Neural cell (in vitro differentiated cells): ENCODE results near the gene SWSAP1. TPM values are rescaled to one million over a fixed set of nuclear protein-coding genes. Genes with fewer than 3 reads are reported as not detected.

Experiments
- H2AFZ ChIP-seq: fragments of 200-600, 300-800 bp; sonication (generic), shearing (Covaris generic); 2 replicates; pipeline ENCODE4 v1.6.0; 2014; ENCODE audit warnings: low read depth, mild to moderate bottlenecking, antibody characterized with exemption, low read length, moderate library complexity
- H3F3A ChIP-seq: fragments of 200-600 bp; shearing (Covaris generic); 2 replicates; pipeline ENCODE4 v1.6.1; 2016; ENCODE audit warnings: mild to moderate bottlenecking, moderate library complexity, mixed read lengths, antibody characterized with exemption, low read length; ENCODE audit not compliant: insufficient read depth, poor library complexity, severe bottlenecking
- H3K27ac ChIP-seq: fragments of 200-600, 300-800 bp; sonication (generic), shearing (Covaris generic); 2 replicates; pipeline ENCODE4 v1.5.1; 2014; ENCODE audit warnings: mild to moderate bottlenecking, low read length, moderate library complexity
- H3K27me3 ChIP-seq: fragments of 300-800, 200-600 bp; sonication (generic), shearing (Covaris generic); 2 replicates; pipeline ENCODE4 v1.6.0; 2014; ENCODE audit warnings: mild to moderate bottlenecking, low read depth, low read length, moderate library complexity; ENCODE audit not compliant: insufficient read depth
- H3K36me3 ChIP-seq: fragments of 300-800, 200-600 bp; sonication (generic), shearing (Covaris generic); 2 replicates; pipeline ENCODE4 v1.5.1; 2014; ENCODE audit warnings: mild to moderate bottlenecking, antibody characterized with exemption, low read length, moderate library complexity; ENCODE audit not compliant: insufficient read depth
- H3K4me2 ChIP-seq: fragments of 300-800, 200-600 bp; sonication (generic), shearing (Covaris generic); 2 replicates; pipeline ENCODE4 v1.6.0; 2014; ENCODE audit warnings: mild to moderate bottlenecking, low read length
- H3K4me3 ChIP-seq: fragments of 300-800, 200-600 bp; sonication (generic), shearing (Covaris generic); 2 replicates; pipeline ENCODE4 v1.5.1; 2014; ENCODE audit warnings: mild to moderate bottlenecking, low read length, moderate library complexity
- H3K79me2 ChIP-seq: fragments of 200-600 bp; shearing (Covaris generic); replicated peaks from 2 replicates; pipeline ENCODE4 v1.6.0; 2014; ENCODE audit warnings: mild to moderate bottlenecking, low read length, moderate library complexity; ENCODE audit not compliant: insufficient read depth
- H3K9ac ChIP-seq: fragments of 300-800, 200-600 bp; sonication (generic), shearing (Covaris generic); 2 replicates; pipeline ENCODE4 v1.6.1; 2016; ENCODE audit warnings: mild to moderate bottlenecking, low read length, mixed read lengths
- H3K9me2 ChIP-seq: fragments of 200-600 bp; shearing (Covaris generic); 2 replicates; pipeline ENCODE4 v1.6.1; 2016; ENCODE audit warnings: mild to moderate bottlenecking, low read length, mixed read lengths; ENCODE audit not compliant: insufficient read depth
- H3K9me3 ChIP-seq: fragments of 200-600, 300-800 bp; sonication (generic), shearing (Covaris generic); 2 replicates; pipeline ENCODE4 v1.6.1; 2016; ENCODE audit warnings: mild to moderate bottlenecking, mixed run types, low read length, moderate library complexity, mixed read lengths
- H4K20me1 ChIP-seq: fragments of 200-600 bp; shearing (Covaris generic); 2 replicates; pipeline ENCODE4 v1.6.1; 2016; ENCODE audit warnings: mild to moderate bottlenecking, mixed run types; ENCODE audit not compliant: insufficient read depth
- CTCF ChIP-seq: fragments of 450-650 bp; IDR thresholded peaks from 2 replicates; pipeline ENCODE4 v1.5.1; 2014; ENCODE audit warnings: antibody characterized with exemption, mild to moderate bottlenecking, moderate library complexity; ENCODE audit not compliant: poor library complexity, severe bottlenecking
- EZH2 ChIP-seq: fragments of 200-600, 300-800 bp; shearing (Covaris generic), sonication (generic); IDR thresholded peaks from 2 replicates; pipeline ENCODE4 v1.6.1; 2014; ENCODE audit warnings: antibody characterized with exemption, low read length, borderline replicate concordance, mild to moderate bottlenecking; ENCODE audit not compliant: insufficient read depth, poor library complexity, severe bottlenecking
- MXI1 ChIP-seq: fragments of 450-650 bp; conservative IDR thresholded peaks from 2 replicates; pipeline ENCODE4 v1.6.1; 2014; ENCODE audit warnings: antibody characterized with exemption, mild to moderate bottlenecking; ENCODE audit not compliant: poor library complexity, severe bottlenecking
- POLR2AphosphoS5 ChIP-seq: IDR thresholded peaks from 2 replicates; pipeline ENCODE4 v1.6.1; 2012
- RAD21 ChIP-seq: fragments of 450-650 bp; conservative IDR thresholded peaks from 2 replicates; pipeline ENCODE4 v1.6.1; 2014; ENCODE audit warnings: antibody characterized with exemption, mild to moderate bottlenecking, moderate library complexity
- REST ChIP-seq: IDR thresholded peaks from 2 replicates; pipeline ENCODE4 v1.6.1; 2012; ENCODE audit warnings: borderline replicate concordance
- SMC3 ChIP-seq: fragments of 450-650 bp; conservative IDR thresholded peaks from 2 replicates; pipeline ENCODE4 v1.6.1; 2014; ENCODE audit warnings: antibody characterized with exemption, mild to moderate bottlenecking, moderate library complexity; ENCODE audit not compliant: poor library complexity
- TAF1 ChIP-seq: IDR thresholded peaks from 2 replicates; pipeline ENCODE4 v1.6.1; 2012; ENCODE audit warnings: low read depth
- polyA plus RNA-seq: library from polyadenylated mRNA; depleted of rRNA; stranded (reverse); fragments of >200 nt; gene quantifications from 2 replicates; pipeline ENCODE4 v1.2.3, GENCODE V29; 2014

SWSAP1 gene
- polyA plus RNA-seq, 1 donor from 2014 or later, result 2.4 TPM

- Histone ChIP-seq H3K79me2 (no peaks in the 10 kb centered on the region), H3K27ac (peak overlapping the region; percentile 100), H3K27me3 (no peaks in the 10 kb centered on the region), H3K4me2 (peak overlapping the region; percentile 93), H3K4me3 (peak overlapping the region; percentile 71), H3K9me2 (no peaks in the 10 kb centered on the region), H2AFZ (peak overlapping the region; percentile 65), H3F3A (peaks cover 9% of the 10 kb centered on the region), H3K9me3 (no peaks in the 10 kb centered on the region), H3K9ac (peak overlapping the region; percentile 94), H3K36me3 (no peaks in the 10 kb centered on the region), H4K20me1 (no peaks in the 10 kb centered on the region)
- TF ChIP-seq TAF1 (peak; percentile 25), RAD21 (no peak), MXI1 (no peak), REST (peak; percentile 32), POLR2AphosphoS5 (no peak), CTCF (no peak)
Measured at GRCh38 chr19:11373885-11374432, 507 bp upstream of the SWSAP1 start.

- Histone ChIP-seq H4K20me1 (no peaks in the 10 kb centered on the region), H3K27me3 (no peaks in the 10 kb centered on the region), H3F3A (peaks cover 9% of the 10 kb centered on the region), H3K9ac (peak overlapping the region; percentile 66), H2AFZ (peak overlapping the region; percentile 36), H3K36me3 (no peaks in the 10 kb centered on the region), H3K79me2 (no peaks in the 10 kb centered on the region), H3K4me2 (peak overlapping the region; percentile 43), H3K27ac (peak overlapping the region; percentile 100), H3K9me2 (no peaks in the 10 kb centered on the region), H3K4me3 (peak overlapping the region; percentile 71), H3K9me3 (no peaks in the 10 kb centered on the region)
- TF ChIP-seq REST (no peak), CTCF (no peak), RAD21 (no peak), TAF1 (no peak), EZH2 (no peak), MXI1 (no peak), SMC3 (no peak), POLR2AphosphoS5 (no peak)
Measured at GRCh38 chr19:11375143-11375948, 880 bp downstream of the SWSAP1 start.
